Caco-2 (cell line): ENCODE measurements around the gene MBP. TPM values are rescaled to one million over a fixed set of nuclear protein-coding genes. Genes with fewer than 3 reads are reported as not detected.

Experiments used
- BruUV-seq: library from RNA; stranded (reverse); fragments of 400-500 nt; replicated peaks from 2 replicates; lab custom pipeline; 2021; lab: Mats Ljungman, UMichigan
- CTCF ChIA-PET: fragments of 300-600 bp; sonication (Branson Sonifier 250); formaldehyde crosslinking; loops from one replicate; lab custom pipeline; 2022; ENCODE audit warnings: antibody characterized with exemption; lab: Charles Lee
- POLR2A ChIA-PET: fragments of 300-600 bp; sonication (Branson Sonifier 250); formaldehyde crosslinking; loops from one replicate; lab custom pipeline; 2022; ENCODE audit warnings: antibody characterized with exemption; lab: Charles Lee
- DNase-seq, 2 experiments: peaks; one replicate each; pipeline versions ENCODE4 v3.0.0 to v3.0.0-alpha.2; 2020 to 2022
- H3K27me3 ChIP-seq: replicated peaks from 2 replicates; pipeline ENCODE4 v1.6.0; 2011; ENCODE audit warnings: low read length; ENCODE audit not compliant: control insufficient read depth, insufficient read depth
- H3K36me3 ChIP-seq: 2 replicates; pipeline ENCODE4 v1.5.1; 2011; ENCODE audit warnings: low read length; ENCODE audit not compliant: control insufficient read depth, insufficient read depth
- H3K4me1 ChIP-seq: fragments of 250-450 bp; sonication (Bioruptor Pico); 2 replicates; pipeline ENCODE4 v1.5.1; 2020; ENCODE audit warnings: mild to moderate bottlenecking
- H3K4me3 ChIP-seq: 2 replicates; pipeline ENCODE4 v1.5.1; 2011; ENCODE audit warnings: low read depth, mild to moderate bottlenecking, control low read depth, low read length
- H3K9me3 ChIP-seq: fragments of 250-450 bp; sonication (Bioruptor Pico); 2 replicates; pipeline ENCODE4 v1.5.1; 2020; ENCODE audit warnings: mild to moderate bottlenecking, moderate library complexity
- H3K27ac Mint-ChIP-seq: one replicate; pipeline ENCODE4 v1.8.0; 2022; ENCODE audit warnings: mixed read lengths; ENCODE audit not compliant: unreplicated experiment
- H3K27me3 Mint-ChIP-seq: one replicate; pipeline ENCODE4 v1.8.0; 2022; ENCODE audit warnings: mixed read lengths; ENCODE audit not compliant: insufficient read depth, unreplicated experiment
- H3K36me3 Mint-ChIP-seq: one replicate; pipeline ENCODE4 v1.8.0; 2022; ENCODE audit warnings: mild to moderate bottlenecking, mixed read lengths; ENCODE audit not compliant: insufficient read depth, unreplicated experiment
- H3K4me1 Mint-ChIP-seq: one replicate; pipeline ENCODE4 v1.8.0; 2022; ENCODE audit warnings: low read depth, mixed read lengths; ENCODE audit not compliant: unreplicated experiment
- H3K4me3 Mint-ChIP-seq: one replicate; pipeline ENCODE4 v1.8.0; 2022; ENCODE audit warnings: mild to moderate bottlenecking, moderate library complexity, mixed read lengths; ENCODE audit not compliant: unreplicated experiment
- H3K9me3 Mint-ChIP-seq: one replicate; pipeline ENCODE4 v1.8.0; 2022; ENCODE audit warnings: mixed read lengths; ENCODE audit not compliant: unreplicated experiment
- intact Hi-C: fragments of 100-400 bp; cut with micrococcal nuclease; formaldehyde crosslinking; loops from one replicate; pipeline ENCODE4 v1.10.0; 2022; ENCODE audit not compliant: unreplicated experiment
- total RNA-seq: library from RNA; stranded (reverse); gene quantifications from 2 replicates; pipeline ENCODE4 v1.2.3, GENCODE V29; 2022
- TF ChIP-seq, protein P1 (sequence below), 2 experiments: fragments of 200-600 bp in 1 of 2; IDR thresholded peaks; 1 replicate in 1 of 2; 2 replicates in 1 of 2; pipeline versions ENCODE4 v1.5.1 to v1.8.0; 2011 to 2022; ENCODE audit warnings: antibody characterized with exemption in 1 of 2, control low read depth in 1 of 2, inconsistent platforms in 1 of 2, low read depth in 1 of 2, low read length in 1 of 2, mild to moderate bottlenecking in 1 of 2, moderate library complexity in 1 of 2; ENCODE audit not compliant: insufficient read depth in 1 of 2, severe bottlenecking in 1 of 2, unreplicated experiment in 1 of 2

MBP gene
- total RNA-seq, 1 experiment from 2014 or later: 11.4 TPM

- intact Hi-C loops: no loop called here
- no peaks in the 10 kb centered on the region for H3K36me3 Mint-ChIP-seq
- BruUV-seq: no TSS peak
Observed at GRCh38 chr18:77008006-77008405, 124.6 kb downstream of the MBP start.

DNA sequence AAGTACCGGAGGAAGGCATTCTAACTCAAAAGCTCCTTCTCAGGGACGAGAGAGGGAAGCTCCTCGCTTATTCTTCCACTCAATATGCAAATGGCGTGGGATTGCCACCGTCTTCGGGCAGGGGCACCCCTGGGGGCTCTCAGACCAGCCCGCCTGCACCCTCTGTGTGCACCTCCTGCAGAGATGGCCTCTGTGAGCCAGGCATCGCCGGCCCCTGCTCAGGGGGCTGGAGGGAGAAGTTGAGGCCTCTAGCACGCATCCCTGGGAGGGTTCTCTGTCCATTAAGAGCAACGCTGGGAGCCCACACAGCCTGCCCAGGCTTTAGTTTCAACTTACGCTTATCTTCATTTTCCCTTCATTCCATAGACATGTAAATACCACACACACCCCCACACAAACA is 125.3 kb downstream of the MBP start:
- ChIA-PET CTCF (no interaction called here), POLR2A (no interaction called here)

More at GRCh38 chr18:77008006-77008405, 124.6 kb downstream of the MBP start:
- H3K4me1 Mint-ChIP-seq: no peaks in the 10 kb centered on the region
- no peaks in the 10 kb centered on the region for H3K9me3 ChIP-seq
- ChIA-PET CTCF (no interaction called here), POLR2A (no interaction called here)
- H3K27me3 Mint-ChIP-seq: no peaks in the 10 kb centered on the region
- no peaks in the 10 kb centered on the region for H3K4me1 ChIP-seq
- H3K4me3 Mint-ChIP-seq: no peak overlapping the region
- no peak for DNase-seq
- TF ChIP-seq, protein P1, sequence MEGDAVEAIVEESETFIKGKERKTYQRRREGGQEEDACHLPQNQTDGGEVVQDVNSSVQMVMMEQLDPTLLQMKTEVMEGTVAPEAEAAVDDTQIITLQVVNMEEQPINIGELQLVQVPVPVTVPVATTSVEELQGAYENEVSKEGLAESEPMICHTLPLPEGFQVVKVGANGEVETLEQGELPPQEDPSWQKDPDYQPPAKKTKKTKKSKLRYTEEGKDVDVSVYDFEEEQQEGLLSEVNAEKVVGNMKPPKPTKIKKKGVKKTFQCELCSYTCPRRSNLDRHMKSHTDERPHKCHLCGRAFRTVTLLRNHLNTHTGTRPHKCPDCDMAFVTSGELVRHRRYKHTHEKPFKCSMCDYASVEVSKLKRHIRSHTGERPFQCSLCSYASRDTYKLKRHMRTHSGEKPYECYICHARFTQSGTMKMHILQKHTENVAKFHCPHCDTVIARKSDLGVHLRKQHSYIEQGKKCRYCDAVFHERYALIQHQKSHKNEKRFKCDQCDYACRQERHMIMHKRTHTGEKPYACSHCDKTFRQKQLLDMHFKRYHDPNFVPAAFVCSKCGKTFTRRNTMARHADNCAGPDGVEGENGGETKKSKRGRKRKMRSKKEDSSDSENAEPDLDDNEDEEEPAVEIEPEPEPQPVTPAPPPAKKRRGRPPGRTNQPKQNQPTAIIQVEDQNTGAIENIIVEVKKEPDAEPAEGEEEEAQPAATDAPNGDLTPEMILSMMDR (IDR thresholded peaks at IDR 0.05; ENCODE audit: insufficient read depth in 1 of 2, low read depth in 1 of 2, low read length in 1 of 2, severe bottlenecking in 1 of 2, unreplicated experiment in 1 of 2): no peak
- no peaks in the 10 kb centered on the region for H3K9me3 Mint-ChIP-seq
- H3K27ac Mint-ChIP-seq: no peak overlapping the region
- no peaks in the 10 kb centered on the region for H3K36me3 ChIP-seq
- no peak overlapping the region for H3K4me3 ChIP-seq
- no peaks in the 10 kb centered on the region for H3K27me3 ChIP-seq

GRCh38 chr18:77006305-77007175 is 126.0 kb downstream of the MBP start:
- ChIA-PET CTCF (no interaction called here), POLR2A (no interaction called here)
- Mint-ChIP-seq H3K4me1 (no peaks in the 10 kb centered on the region), H3K9me3 (no peaks in the 10 kb centered on the region), H3K4me3 (no peak overlapping the region), H3K27me3 (no peaks in the 10 kb centered on the region), H3K27ac (no peak overlapping the region), H3K36me3 (no peaks in the 10 kb centered on the region)
- Histone ChIP-seq H3K4me3 (no peak overlapping the region), H3K9me3 (no peaks in the 10 kb centered on the region), H3K4me1 (no peaks in the 10 kb centered on the region), H3K36me3 (no peaks in the 10 kb centered on the region), H3K27me3 (no peaks in the 10 kb centered on the region)
- TF ChIP-seq, protein P1 (IDR thresholded peaks at IDR 0.05; ENCODE audit: insufficient read depth in 1 of 2, low read depth in 1 of 2, low read length in 1 of 2, severe bottlenecking in 1 of 2, unreplicated experiment in 1 of 2): no peak
- no peak for DNase-seq
- intact Hi-C loops: no loop called here
- BruUV-seq: no TSS peak

More for the DNA sequence above, 125.3 kb downstream of the MBP start:
- Mint-ChIP-seq H3K4me3 (no peak overlapping the region), H3K27ac (no peak overlapping the region), H3K9me3 (no peaks in the 10 kb centered on the region), H3K4me1 (no peaks in the 10 kb centered on the region), H3K27me3 (no peaks in the 10 kb centered on the region), H3K36me3 (no peaks in the 10 kb centered on the region)
- Histone ChIP-seq H3K9me3 (no peaks in the 10 kb centered on the region), H3K4me1 (no peaks in the 10 kb centered on the region), H3K36me3 (no peaks in the 10 kb centered on the region), H3K27me3 (no peaks in the 10 kb centered on the region), H3K4me3 (no peak overlapping the region)
- TF ChIP-seq, protein P1 (IDR thresholded peaks at IDR 0.05; ENCODE audit: insufficient read depth in 1 of 2, low read depth in 1 of 2, low read length in 1 of 2, severe bottlenecking in 1 of 2, unreplicated experiment in 1 of 2): no peak
- DNase-seq: no peak
- BruUV-seq: no TSS peak
- intact Hi-C loops: no loop called here
